DOHH2 (cell line): ENCODE results near the gene L3MBTL4.

Experiments
- H3F3A ChIP-seq: fragments of 200-600 bp; sonication (generic), shearing (Covaris generic); 2 replicates; pipeline ENCODE4 v1.6.0; 2016; ENCODE audit warnings: antibody characterized with exemption, mild to moderate bottlenecking; ENCODE audit not compliant: control insufficient read depth, insufficient read depth
- H3K27ac ChIP-seq: fragments of 200-600 bp; sonication (generic); 2 replicates; pipeline ENCODE4 v1.5.1; 2014; ENCODE audit warnings: low read depth, mild to moderate bottlenecking, low read length, moderate library complexity
- H3K27me3 ChIP-seq: fragments of 200-600 bp; sonication (generic); 2 replicates; pipeline ENCODE4 v1.6.1; 2014; ENCODE audit warnings: mild to moderate bottlenecking, low read length, mixed read lengths; ENCODE audit not compliant: control insufficient read depth
- H3K36me3 ChIP-seq: fragments of 200-600 bp; sonication (generic); 2 replicates; pipeline ENCODE4 v1.6.1; 2014; ENCODE audit warnings: mild to moderate bottlenecking, low read length, moderate library complexity, mixed read lengths; ENCODE audit not compliant: control insufficient read depth
- H3K4me1 ChIP-seq: fragments of 200-600 bp; sonication (generic); 2 replicates; pipeline ENCODE4 v1.6.1; 2014; ENCODE audit warnings: mild to moderate bottlenecking, low read length, mixed read lengths; ENCODE audit not compliant: control insufficient read depth
- H3K4me2 ChIP-seq: fragments of 200-600 bp; sonication (generic); 2 replicates; pipeline ENCODE4 v1.6.0; 2014; ENCODE audit warnings: mild to moderate bottlenecking, low read length, moderate library complexity
- H3K4me3 ChIP-seq: fragments of 200-600 bp; sonication (generic); 2 replicates; pipeline ENCODE4 v1.5.1; 2014; ENCODE audit warnings: mild to moderate bottlenecking, low read length, mixed read lengths
- H3K79me2 ChIP-seq: fragments of 200-600 bp; sonication (generic); 2 replicates; pipeline ENCODE4 v1.6.1; 2014; ENCODE audit warnings: mild to moderate bottlenecking, low read length, mixed read lengths; ENCODE audit not compliant: control insufficient read depth
- H3K9me2 ChIP-seq: fragments of 200-600 bp; sonication (generic); replicated peaks from 2 replicates; pipeline ENCODE4 v1.6.1; 2014; ENCODE audit warnings: mild to moderate bottlenecking, low read length, mixed read lengths; ENCODE audit not compliant: control insufficient read depth
- H3K9me3 ChIP-seq: fragments of 200-600 bp; sonication (generic); 2 replicates; pipeline ENCODE4 v1.6.1; 2014; ENCODE audit warnings: antibody characterized with exemption, low read length, mixed read lengths; ENCODE audit not compliant: control insufficient read depth, insufficient read depth
- H4K20me1 ChIP-seq: fragments of 200-600 bp; sonication (generic); 2 replicates; pipeline ENCODE4 v1.6.0; 2014; ENCODE audit warnings: low read depth, mild to moderate bottlenecking, antibody characterized with exemption, low read length, moderate library complexity; ENCODE audit not compliant: control insufficient read depth, insufficient read depth
- EZH2phosphoT487 ChIP-seq: fragments of 200-600 bp; sonication (generic); IDR thresholded peaks from 2 replicates; pipeline ENCODE4 v1.6.1; 2017; ENCODE audit warnings: borderline replicate concordance, mild to moderate bottlenecking, antibody characterized with exemption, low read length, moderate library complexity, mixed read lengths
- TF ChIP-seq, protein P1 (sequence below): fragments of 200-600 bp; sonication (generic); IDR thresholded peaks from one replicate; pipeline ENCODE4 v1.5.1; 2014; ENCODE audit warnings: antibody characterized with exemption, mild to moderate bottlenecking, low read depth, low read length; ENCODE audit not compliant: poor library complexity, severe bottlenecking

The L3MBTL4 gene

DNA sequence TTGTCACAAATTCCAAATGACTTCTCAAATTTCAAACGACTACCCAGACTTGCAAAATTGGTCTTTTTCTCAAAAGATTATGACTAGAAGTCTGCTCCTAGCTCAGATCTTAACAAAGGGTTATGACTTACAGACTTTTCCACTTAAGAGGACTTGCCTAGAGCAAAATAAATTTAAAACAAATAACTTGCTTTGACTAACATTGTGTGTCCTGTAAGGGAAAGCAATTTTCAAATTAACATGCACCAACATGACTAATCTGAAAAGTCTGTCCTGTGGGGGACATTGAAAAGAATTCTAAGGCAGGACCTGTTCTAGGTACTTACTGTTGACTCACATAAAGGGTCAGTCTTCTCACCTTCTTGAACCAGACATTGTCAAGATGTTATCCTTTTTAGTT is 465.9 kb downstream of the L3MBTL4 start:
- Histone ChIP-seq H4K20me1 (no peaks in the 10 kb centered on the region), H3K27ac (no peak overlapping the region), H3K9me3 (no peaks in the 10 kb centered on the region), H3K36me3 (no peaks in the 10 kb centered on the region), H3F3A (no peaks in the 10 kb centered on the region), H3K79me2 (no peaks in the 10 kb centered on the region), H3K9me2 (no peaks in the 10 kb centered on the region), H3K4me3 (no peak overlapping the region), H3K27me3 (no peaks in the 10 kb centered on the region), H3K4me1 (no peaks in the 10 kb centered on the region), H3K4me2 (no peak overlapping the region)
- TF ChIP-seq, protein P1, sequence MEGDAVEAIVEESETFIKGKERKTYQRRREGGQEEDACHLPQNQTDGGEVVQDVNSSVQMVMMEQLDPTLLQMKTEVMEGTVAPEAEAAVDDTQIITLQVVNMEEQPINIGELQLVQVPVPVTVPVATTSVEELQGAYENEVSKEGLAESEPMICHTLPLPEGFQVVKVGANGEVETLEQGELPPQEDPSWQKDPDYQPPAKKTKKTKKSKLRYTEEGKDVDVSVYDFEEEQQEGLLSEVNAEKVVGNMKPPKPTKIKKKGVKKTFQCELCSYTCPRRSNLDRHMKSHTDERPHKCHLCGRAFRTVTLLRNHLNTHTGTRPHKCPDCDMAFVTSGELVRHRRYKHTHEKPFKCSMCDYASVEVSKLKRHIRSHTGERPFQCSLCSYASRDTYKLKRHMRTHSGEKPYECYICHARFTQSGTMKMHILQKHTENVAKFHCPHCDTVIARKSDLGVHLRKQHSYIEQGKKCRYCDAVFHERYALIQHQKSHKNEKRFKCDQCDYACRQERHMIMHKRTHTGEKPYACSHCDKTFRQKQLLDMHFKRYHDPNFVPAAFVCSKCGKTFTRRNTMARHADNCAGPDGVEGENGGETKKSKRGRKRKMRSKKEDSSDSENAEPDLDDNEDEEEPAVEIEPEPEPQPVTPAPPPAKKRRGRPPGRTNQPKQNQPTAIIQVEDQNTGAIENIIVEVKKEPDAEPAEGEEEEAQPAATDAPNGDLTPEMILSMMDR: no peak
- no peak for TF ChIP-seq EZH2phosphoT487

DNA sequence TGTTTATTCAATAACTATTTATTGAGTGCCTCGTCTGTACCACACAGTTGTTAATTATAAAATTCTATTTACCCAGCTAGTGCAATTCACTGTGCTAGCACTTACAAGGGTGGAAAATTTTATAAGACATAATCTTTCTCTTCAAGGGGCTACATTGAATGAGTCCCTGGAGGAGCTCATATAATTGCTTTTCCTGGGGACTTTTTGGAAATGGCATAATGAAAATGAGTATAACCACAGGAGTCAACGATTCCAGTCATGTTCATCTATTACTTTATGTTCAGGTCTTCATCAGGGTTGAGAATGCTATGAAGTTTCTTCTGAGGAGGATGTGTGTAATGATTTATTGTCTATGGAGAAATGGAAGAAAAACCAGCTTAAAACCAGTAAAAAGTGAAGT is 466.5 kb downstream of the L3MBTL4 start:
- no peaks in the 10 kb centered on the region for H3K9me3 ChIP-seq
- no peaks in the 10 kb centered on the region for H3F3A ChIP-seq
- TF ChIP-seq, protein P1: no peak
- no peak for TF ChIP-seq EZH2phosphoT487
- no peaks in the 10 kb centered on the region for H3K27me3 ChIP-seq
- peaks cover 5% of the 10 kb centered on the region; the same call in 1 of the 2 replicates for H3K4me1 ChIP-seq
- H3K9me2 ChIP-seq: no peaks in the 10 kb centered on the region
- H3K4me3 ChIP-seq: no peak overlapping the region
- H4K20me1 ChIP-seq: no peaks in the 10 kb centered on the region
- H3K36me3 ChIP-seq: no peaks in the 10 kb centered on the region
- no peaks in the 10 kb centered on the region for H3K79me2 ChIP-seq
- H3K4me2 ChIP-seq: no peak overlapping the region
- no peak overlapping the region for H3K27ac ChIP-seq

DNA sequence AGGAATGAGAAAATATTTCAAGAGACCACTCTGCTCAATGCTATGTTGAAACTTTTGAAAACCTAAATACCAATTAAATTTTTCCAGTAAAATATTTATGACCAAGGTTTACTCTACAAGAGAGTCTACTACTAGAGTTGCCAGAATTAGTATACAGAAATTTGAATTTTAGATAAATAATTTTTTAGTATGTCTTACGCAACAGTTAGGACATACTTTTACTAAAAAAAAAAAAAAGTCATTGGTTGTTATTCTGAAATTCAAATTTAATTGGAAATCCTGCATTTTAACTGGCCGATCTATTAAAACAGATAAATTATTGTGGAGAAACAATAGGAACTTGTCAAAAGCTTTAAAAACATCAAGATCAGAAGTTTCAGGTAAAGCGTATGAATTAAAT is 470.3 kb downstream of the L3MBTL4 start:
- TF ChIP-seq EZH2phosphoT487: no peak
- TF ChIP-seq, protein P1: no peak
- Histone ChIP-seq H3K9me3 (no peaks in the 10 kb centered on the region), H3K4me1 (peaks cover 13% of the 10 kb centered on the region; the same call in 1 of the 2 replicates), H4K20me1 (no peaks in the 10 kb centered on the region), H3F3A (no peaks in the 10 kb centered on the region), H3K4me2 (no peak overlapping the region), H3K9me2 (no peaks in the 10 kb centered on the region), H3K27me3 (no peaks in the 10 kb centered on the region), H3K27ac (no peak overlapping the region), H3K36me3 (no peaks in the 10 kb centered on the region), H3K4me3 (no peak overlapping the region), H3K79me2 (no peaks in the 10 kb centered on the region)

DNA sequence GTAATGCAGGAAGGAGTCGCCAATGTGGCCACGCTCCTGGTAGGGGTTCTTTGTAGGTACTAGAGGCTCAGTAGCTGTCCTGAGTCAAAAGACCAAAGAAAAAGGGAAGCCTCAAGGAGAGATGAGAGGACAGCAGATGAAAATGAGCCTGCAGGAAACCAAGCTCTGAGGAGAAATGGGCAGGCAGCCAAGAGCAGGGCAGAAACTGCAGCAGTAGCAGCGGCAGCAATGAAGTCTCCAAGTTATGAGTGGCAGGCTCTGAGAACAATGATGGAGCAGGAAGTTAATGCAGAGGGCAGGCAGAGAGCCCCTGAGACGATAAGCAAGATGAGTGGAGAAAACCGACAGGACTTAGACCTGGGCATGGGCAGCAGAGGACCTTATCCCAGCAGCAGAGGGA is 471.2 kb downstream of the L3MBTL4 start:
- Histone ChIP-seq H3K4me1 (peaks cover 13% of the 10 kb centered on the region; the same call in 1 of the 2 replicates), H4K20me1 (no peaks in the 10 kb centered on the region), H3K9me2 (no peaks in the 10 kb centered on the region), H3K27ac (no peak overlapping the region), H3K79me2 (no peaks in the 10 kb centered on the region), H3K4me3 (no peak overlapping the region), H3F3A (no peaks in the 10 kb centered on the region), H3K9me3 (no peaks in the 10 kb centered on the region), H3K27me3 (no peaks in the 10 kb centered on the region), H3K4me2 (no peak overlapping the region), H3K36me3 (no peaks in the 10 kb centered on the region)
- no peak for TF ChIP-seq EZH2phosphoT487
- TF ChIP-seq, protein P1: no peak
